Brain microvascular endothelial cell (primary cell): Measurements from ENCODE around the gene NREP.

Experiments
- DNase-seq: peaks from one replicate; pipeline ENCODE4 v3.0.0-alpha.2; 2020
- H3K27ac ChIP-seq: fragments of 250-450 bp; sonication (Bioruptor Pico); 2 replicates; pipeline ENCODE4 v1.5.1; 2020; ENCODE audit warnings: mild to moderate bottlenecking, moderate library complexity
- H3K27me3 ChIP-seq: fragments of 250-450 bp; sonication (Bioruptor Pico); replicated peaks from 2 replicates; pipeline ENCODE4 v1.5.1; 2020; ENCODE audit warnings: mild to moderate bottlenecking
- H3K36me3 ChIP-seq: fragments of 250-450 bp; sonication (Bioruptor Pico); replicated peaks from 2 replicates; pipeline ENCODE4 v1.5.1; 2020; ENCODE audit warnings: mild to moderate bottlenecking
- H3K4me3 ChIP-seq: 2 replicates; pipeline ENCODE4 v1.5.1; 2011; ENCODE audit warnings: low read depth, mild to moderate bottlenecking, control low read depth, low read length, moderate library complexity
- CTCF ChIP-seq: IDR thresholded peaks from 2 replicates; pipeline ENCODE4 v1.5.1; 2011; ENCODE audit warnings: low read depth, mild to moderate bottlenecking, moderate library complexity, low read length, control low read depth, inconsistent platforms; ENCODE audit errors: missing control alignments
- in situ Hi-C: cut with HindIII; loops from 2 replicates; pipeline ENCODE4 v1.10.0; 2017; ENCODE audit warnings: low sequenced_read_pairs, low pct_ligation_motif_present

NREP gene

GRCh38 chr5:111743512-111743911, 13.5 kb downstream of the NREP start:
- no peaks in the 10 kb centered on the region for H3K27me3 ChIP-seq

DNA sequence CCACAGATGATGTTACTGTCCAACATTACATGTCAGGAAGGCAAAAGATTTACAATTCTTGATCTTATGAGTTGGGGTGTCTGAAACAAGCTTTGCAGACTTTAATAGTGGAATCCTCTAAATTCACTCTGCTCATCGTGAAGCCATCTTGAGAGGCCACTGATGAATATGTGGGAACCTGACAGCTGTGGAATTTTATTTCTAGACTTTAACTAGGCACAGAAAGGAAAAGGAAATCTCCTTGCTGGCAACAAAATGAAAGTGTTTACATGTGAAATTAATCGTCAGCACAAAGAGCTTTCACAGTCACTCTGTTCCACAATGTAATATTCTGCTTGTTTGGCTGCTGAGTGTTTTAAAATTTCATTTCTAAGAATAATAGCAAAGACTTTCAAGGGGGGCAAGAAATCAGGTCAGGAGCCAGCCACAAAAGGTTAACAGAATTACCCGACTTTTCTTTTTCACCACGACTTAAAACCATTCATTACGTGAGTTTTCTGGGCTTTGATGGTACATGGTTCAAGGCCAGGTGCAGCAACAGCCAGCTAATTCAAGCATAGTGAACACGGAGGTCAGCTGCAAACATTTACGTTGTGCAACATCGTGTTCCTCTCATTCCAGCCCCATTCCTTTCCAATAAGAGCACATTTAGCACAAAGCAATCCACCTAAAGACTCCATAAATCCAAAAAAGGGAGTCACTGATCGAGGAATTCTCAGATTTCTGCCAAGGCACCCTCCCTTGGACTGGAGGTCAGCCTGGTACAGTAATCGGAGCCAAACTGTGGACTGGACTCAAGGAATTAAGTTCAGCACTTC, 14.6 kb downstream of the NREP start:
- no peak overlapping the region for H3K4me3 ChIP-seq
- in situ Hi-C loops, result loop anchor here (25.0 kb wide), 1 partner anchor 220 kb away; no protein-coding TSS in a partner anchor
- peak; percentile 61 for DNase-seq
- no peak for TF ChIP-seq CTCF
- H3K27me3 ChIP-seq, result no peaks in the 10 kb centered on the region
- H3K36me3 ChIP-seq, result peaks cover 9% of the 10 kb centered on the region
- peak overlapping the region; percentile 41 for H3K27ac ChIP-seq

More at GRCh38 chr5:111743512-111743911, 13.5 kb downstream of the NREP start:
- Histone ChIP-seq H3K27ac (peak overlapping the region; percentile 41), H3K4me3 (no peak overlapping the region), H3K36me3 (peaks cover 5% of the 10 kb centered on the region)
- no peak for DNase-seq
- in situ Hi-C loops, result loop anchor here (25.0 kb wide), 1 partner anchor 219 kb away; no protein-coding TSS in a partner anchor
- TF ChIP-seq CTCF, result no peak

- TF ChIP-seq CTCF, result no peak
- H3K36me3 ChIP-seq, result peaks cover 16% of the 10 kb centered on the region
- H3K27me3 ChIP-seq, result no peaks in the 10 kb centered on the region
- H3K27ac ChIP-seq, result no peak overlapping the region
- in situ Hi-C loops, result loop anchor here (25.0 kb wide), 1 partner anchor 221 kb away; no protein-coding TSS in a partner anchor
- no peak for DNase-seq
- no peak overlapping the region for H3K4me3 ChIP-seq
Measured at GRCh38 chr5:111741278-111741677, 15.7 kb downstream of the NREP start.

DNA sequence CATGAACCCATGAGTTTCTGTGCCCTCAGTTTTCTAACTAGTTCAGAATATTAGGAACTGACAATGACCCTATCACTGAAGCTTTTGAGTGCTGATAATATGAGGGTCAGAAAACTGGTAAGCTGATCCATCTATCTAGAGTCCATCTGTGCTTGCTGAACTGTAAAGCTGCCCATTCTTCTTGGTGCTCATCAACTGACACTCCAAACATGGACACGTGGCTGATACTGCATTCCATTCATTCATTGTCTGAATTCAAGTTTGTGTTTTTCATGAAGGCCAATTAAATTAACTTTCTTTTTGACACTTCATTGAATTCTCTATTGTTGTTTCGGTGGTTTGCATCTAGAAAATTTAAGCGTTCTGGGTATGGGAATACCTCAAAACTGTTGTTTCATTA, 17.6 kb downstream of the NREP start:
- H3K36me3 ChIP-seq, result peaks cover 17% of the 10 kb centered on the region
- H3K27me3 ChIP-seq, result no peaks in the 10 kb centered on the region
- in situ Hi-C loops, result loop anchor here (25.0 kb wide), 1 partner anchor 223 kb away; no protein-coding TSS in a partner anchor
- no peak for TF ChIP-seq CTCF
- H3K4me3 ChIP-seq, result no peak overlapping the region
- DNase-seq, result no peak
- H3K27ac ChIP-seq, result no peak overlapping the region

- H3K4me3 ChIP-seq, result no peak overlapping the region
- H3K27me3 ChIP-seq, result no peaks in the 10 kb centered on the region
- TF ChIP-seq CTCF, result no peak
- in situ Hi-C loops, result loop anchor here (25.0 kb wide), 1 partner anchor 224 kb away; no protein-coding TSS in a partner anchor
- peaks cover 27% of the 10 kb centered on the region for H3K36me3 ChIP-seq
- peak overlapping the region; percentile 49 for H3K27ac ChIP-seq
- DNase-seq, result no peak
Measured at GRCh38 chr5:111738118-111738517, 18.9 kb downstream of the NREP start.
